ENCODE data around the gene ADAM17.

The ADAM17 gene

GRCh38 chr2:9466147-9466683 is 89.4 kb downstream of the ADAM17 start:
- DNase-seq, result no peak

GRCh38 chr2:9465170-9465569 is 90.5 kb downstream of the ADAM17 start:
- no peak for DNase-seq

- no peak for DNase-seq
Observed at GRCh38 chr2:9463698-9464034, 92.0 kb downstream of the ADAM17 start.

- DNase-seq, result no peak
Observed at GRCh38 chr2:9462886-9463697, 92.5 kb downstream of the ADAM17 start.

GRCh38 chr2:9462313-9462712 is 93.3 kb downstream of the ADAM17 start:
- no peak for DNase-seq

- no peak for DNase-seq
Observed at GRCh38 chr2:9461079-9461478, 94.6 kb downstream of the ADAM17 start.

GRCh38 chr2:9460441-9461017 is 95.1 kb downstream of the ADAM17 start:
- DNase-seq, result no peak

- no peak for DNase-seq
Observed at GRCh38 chr2:9451231-9451630, 104.4 kb downstream of the ADAM17 start.

- no peak for DNase-seq
Observed at GRCh38 chr2:9445089-9445488, 110.5 kb downstream of the ADAM17 start.

- no peak for DNase-seq
Observed at GRCh38 chr2:9443526-9443925, 112.1 kb downstream of the ADAM17 start.

- DNase-seq, result no peak
Observed at GRCh38 chr2:9441556-9441955, 114.1 kb downstream of the ADAM17 start.

- no peak for DNase-seq
Observed at GRCh38 chr2:9440058-9440727, 115.4 kb downstream of the ADAM17 start.

GRCh38 chr2:9439536-9439935 is 116.1 kb downstream of the ADAM17 start:
- DNase-seq, result no peak
